Bronchial epithelial cell (primary cell): ENCODE data around the gene RASSF5. TPM values are rescaled to one million over a fixed set of nuclear protein-coding genes. Genes with fewer than 3 reads are reported as not detected.

Experiments used
- DNase-seq: peaks from one replicate; pipeline ENCODE4 v3.0.0-alpha.2; 2010; ENCODE audit warnings: low read depth
- FAIRE-seq: peaks from 2 replicates; lab custom pipeline; 2011; peaks lifted over from hg19 to GRCh38; lab: Jason Lieb, UNC
- H3K27me3 ChIP-seq: 2 replicates; pipeline ENCODE4 v1.5.1; 2011; ENCODE audit warnings: low read length; ENCODE audit not compliant: control insufficient read depth, insufficient read depth
- H3K36me3 ChIP-seq: 2 replicates; pipeline ENCODE4 v1.5.1; 2011; ENCODE audit warnings: low read length; ENCODE audit not compliant: control insufficient read depth, insufficient read depth
- H3K4me3 ChIP-seq: 2 replicates; pipeline ENCODE4 v1.5.1; 2011; ENCODE audit warnings: mild to moderate bottlenecking, low read depth, low read length, control low read depth
- CTCF ChIP-seq: IDR thresholded peaks from 2 replicates; pipeline ENCODE4 v1.5.1; 2011; ENCODE audit warnings: mild to moderate bottlenecking, moderate library complexity, low read length, control low read depth, inconsistent platforms; ENCODE audit not compliant: insufficient read depth, severe bottlenecking
- total RNA-seq: library from RNA; depleted of rRNA; stranded (reverse); fragments of >200 nt; gene quantifications from 2 replicates; pipeline ENCODE4 v1.2.1, GENCODE V29; 2014

Gene RASSF5
- total RNA-seq, 1 donor from 2014 or later, result 3.4 TPM

- no peak for TF ChIP-seq CTCF
- peak; percentile 100 for DNase-seq
- no peaks in the 10 kb centered on the region for H3K27me3 ChIP-seq
- no peaks in the 10 kb centered on the region for H3K36me3 ChIP-seq
- no peak for FAIRE-seq
- H3K4me3 ChIP-seq, result no peak overlapping the region
Observed at GRCh38 chr1:206633708-206634121, 126.4 kb downstream of the RASSF5 start.

- DNase-seq (peak; percentile 81), FAIRE-seq (no peak)
- TF ChIP-seq CTCF, result peak; percentile 78
- no peaks in the 10 kb centered on the region for H3K36me3 ChIP-seq
- no peaks in the 10 kb centered on the region for H3K27me3 ChIP-seq
- H3K4me3 ChIP-seq, result peak overlapping the region; percentile 96
Observed at GRCh38 chr1:206634365-206635079, 127.2 kb downstream of the RASSF5 start.

GRCh38 chr1:206635080-206635977, 128.0 kb downstream of the RASSF5 start, which contains the start of gene DYRK3:
TSS of gene DYRK3 (plus strand) at chr1:206635536. CDS start at chr1:206635704, 168 bp downstream.
- H3K27me3 ChIP-seq, result no peaks in the 10 kb centered on the region
- FAIRE-seq (no peak), DNase-seq (peak; percentile 81)
- peak; percentile 14 for TF ChIP-seq CTCF
- no peaks in the 10 kb centered on the region for H3K36me3 ChIP-seq
- H3K4me3 ChIP-seq, result peak within 1 kb of the TSS; percentile 96

DNA sequence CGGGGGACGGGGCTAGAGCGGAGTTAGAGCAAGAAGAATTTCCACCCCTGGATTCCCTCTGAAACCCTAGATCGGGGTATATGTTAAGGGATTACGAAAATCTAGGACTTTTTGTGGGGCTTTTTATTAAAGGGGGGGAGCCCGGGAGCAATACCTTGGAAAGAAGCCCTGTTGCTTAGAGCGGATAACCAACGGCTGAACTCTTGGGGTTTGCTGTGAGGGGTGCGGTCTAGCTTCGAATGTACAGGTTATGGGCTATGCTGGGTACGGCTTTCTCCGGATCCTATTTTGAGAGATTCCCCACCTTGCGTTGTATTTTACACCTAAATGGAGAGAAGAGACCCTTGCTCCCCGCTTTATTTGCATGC, 128.6 kb downstream of the RASSF5 start:
- no peaks in the 10 kb centered on the region for H3K36me3 ChIP-seq
- no peak for TF ChIP-seq CTCF
- peak overlapping the region; percentile 96 for H3K4me3 ChIP-seq
- FAIRE-seq, result no peak
- H3K27me3 ChIP-seq, result no peaks in the 10 kb centered on the region
- no peak for DNase-seq

DNA sequence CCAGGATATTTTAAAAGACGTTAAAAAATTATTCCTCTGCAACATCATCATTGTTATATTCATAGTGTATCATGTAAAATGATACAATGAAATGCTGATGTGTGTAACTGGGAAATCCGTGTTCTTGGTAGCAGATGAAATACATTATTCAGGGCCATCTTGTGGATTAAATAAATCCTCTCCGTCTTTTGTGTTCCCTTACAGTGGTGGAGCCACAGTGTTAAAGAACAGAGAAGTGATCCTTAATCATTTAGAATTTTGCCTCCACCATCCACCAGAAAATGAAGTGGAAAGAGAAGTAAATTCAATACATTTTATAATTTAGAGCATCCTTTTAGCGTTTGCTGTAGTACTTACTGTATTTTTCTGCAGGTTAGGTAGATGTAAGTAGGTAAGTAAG, 129.3 kb downstream of the RASSF5 start:
- no peak for FAIRE-seq
- no peak overlapping the region for H3K4me3 ChIP-seq
- DNase-seq, result no peak
- no peak for TF ChIP-seq CTCF
- H3K36me3 ChIP-seq, result no peaks in the 10 kb centered on the region
- no peaks in the 10 kb centered on the region for H3K27me3 ChIP-seq
